Keratinocyte (primary cell): ENCODE data around the gene EVI5. TPM values are rescaled to one million over a fixed set of nuclear protein-coding genes. Genes with fewer than 3 reads are reported as not detected.

Experiments
- DNase-seq: peaks from one replicate; pipeline ENCODE4 v3.0.0-alpha.2; 2011; ENCODE audit warnings: low read depth, missing footprints, low spot score
- FAIRE-seq: peaks from 2 replicates; lab custom pipeline; 2011; peaks lifted over from hg19 to GRCh38; lab: Jason Lieb, UNC
- H2AFZ ChIP-seq: 2 replicates; pipeline ENCODE4 v1.6.0; 2012; ENCODE audit warnings: low read length, control low read depth, inconsistent platforms; ENCODE audit not compliant: control insufficient read depth
- H3K27ac ChIP-seq: 2 replicates; pipeline ENCODE4 v1.5.1; 2011; ENCODE audit warnings: low read length; ENCODE audit not compliant: control insufficient read depth, insufficient read depth
- H3K27me3 ChIP-seq: 3 replicates; pipeline ENCODE4 v1.6.0; 2011; ENCODE audit warnings: low read length; ENCODE audit not compliant: control insufficient read depth, insufficient read depth; ENCODE audit errors: extremely low read depth
- H3K36me3 ChIP-seq, 2 experiments: 2 replicates in 1 of 2; 3 replicates in 1 of 2; pipeline ENCODE4 v1.5.1; 2011; ENCODE audit warnings: low read length in 2 of 2, mild to moderate bottlenecking in 1 of 2; ENCODE audit not compliant: control insufficient read depth in 2 of 2, insufficient read depth in 2 of 2; ENCODE audit errors: extremely low read depth in 1 of 2
- H3K4me1 ChIP-seq: 3 replicates; pipeline ENCODE4 v1.5.1; 2011; ENCODE audit warnings: low read length; ENCODE audit not compliant: control insufficient read depth, insufficient read depth; ENCODE audit errors: extremely low read depth
- H3K4me2 ChIP-seq: 3 replicates; pipeline ENCODE4 v1.6.0; 2011; ENCODE audit warnings: low read depth, low read length; ENCODE audit not compliant: control insufficient read depth, insufficient read depth; ENCODE audit errors: extremely low read depth
- H3K4me3 ChIP-seq, 3 experiments: fragments of 200-600 bp in 1 of 3; sonication (generic) in 1 of 3; 2 replicates in 2 of 3; 3 replicates in 1 of 3; pipeline ENCODE4 v1.5.1; 2011 to 2016; ENCODE audit warnings: low read length in 3 of 3, mild to moderate bottlenecking in 3 of 3, control low read depth in 2 of 3, inconsistent platforms in 1 of 3, low read depth in 1 of 3, mixed read lengths in 1 of 3, mixed run types in 1 of 3, moderate library complexity in 1 of 3; ENCODE audit not compliant: control insufficient read depth in 2 of 3, insufficient read depth in 2 of 3; ENCODE audit errors: extremely low read depth in 1 of 3
- H3K79me2 ChIP-seq: 2 replicates; pipeline ENCODE4 v1.6.0; 2012; ENCODE audit warnings: low read length; ENCODE audit not compliant: control insufficient read depth, insufficient read depth
- H3K9ac ChIP-seq: 3 replicates; pipeline ENCODE4 v1.6.0; 2011; ENCODE audit warnings: low read length; ENCODE audit not compliant: control insufficient read depth, insufficient read depth; ENCODE audit errors: extremely low read depth
- H3K9me1 ChIP-seq: 3 replicates; pipeline ENCODE4 v1.6.0; 2011; ENCODE audit warnings: low read length; ENCODE audit not compliant: control insufficient read depth, insufficient read depth; ENCODE audit errors: extremely low read depth
- H3K9me3 ChIP-seq: 2 replicates; pipeline ENCODE4 v1.5.1; 2012; ENCODE audit warnings: low read depth, low read length; ENCODE audit not compliant: control insufficient read depth
- H4K20me1 ChIP-seq: 3 replicates; pipeline ENCODE4 v1.6.0; 2011; ENCODE audit warnings: low read length; ENCODE audit not compliant: control insufficient read depth, insufficient read depth; ENCODE audit errors: extremely low read depth
- EZH2 ChIP-seq: IDR thresholded peaks from one replicate; pipeline ENCODE4 v1.6.1; 2012; ENCODE audit warnings: inconsistent platforms, mild to moderate bottlenecking, low read length, moderate library complexity
- dilution Hi-C: fragments of 300-500 bp; cut with MboI; formaldehyde crosslinking; loops from one replicate; pipeline ENCODE4 v1.7.0; 2020; ENCODE audit warnings: low sequenced_read_pairs; ENCODE audit not compliant: extremely low pct_ligation_motif_present
- polyA plus RNA-seq, 5 experiments: library from polyadenylated mRNA; depleted of rRNA in 3 of 5; stranded (reverse) in 3 of 5; stranded (forward) in 1 of 5; unstranded in 1 of 5; fragments of >200 nt; gene quantifications; 1 replicate in 1 of 5; 2 replicates in 3 of 5; 3 replicates in 1 of 5; pipeline versions ENCODE4 v1.2.1 to v1.2.3, GENCODE V29; 2011 to 2012; ENCODE audit warnings: missing spikeins in 2 of 5, low read depth in 1 of 5, low replicate concordance in 1 of 5
- TF ChIP-seq, protein P1 (sequence below), 3 experiments: IDR thresholded peaks in 1 of 3; conservative IDR thresholded peaks in 1 of 3; optimal IDR thresholded peaks in 1 of 3; 2 replicates in 2 of 3; 3 replicates in 1 of 3; pipeline versions ENCODE3 to v1.5.1; 2011; ENCODE audit warnings: low read length in 3 of 3, mild to moderate bottlenecking in 3 of 3, moderate library complexity in 2 of 3, control low read depth in 1 of 3, inconsistent platforms in 1 of 3; ENCODE audit not compliant: insufficient read depth in 2 of 3; ENCODE audit errors: extremely low read depth in 1 of 3

Gene EVI5
- polyA plus RNA-seq, 1 donor (not counting 4 experiments of a cell fraction or from before 2014, with no cell fraction given), result 23.2 TPM

DNA sequence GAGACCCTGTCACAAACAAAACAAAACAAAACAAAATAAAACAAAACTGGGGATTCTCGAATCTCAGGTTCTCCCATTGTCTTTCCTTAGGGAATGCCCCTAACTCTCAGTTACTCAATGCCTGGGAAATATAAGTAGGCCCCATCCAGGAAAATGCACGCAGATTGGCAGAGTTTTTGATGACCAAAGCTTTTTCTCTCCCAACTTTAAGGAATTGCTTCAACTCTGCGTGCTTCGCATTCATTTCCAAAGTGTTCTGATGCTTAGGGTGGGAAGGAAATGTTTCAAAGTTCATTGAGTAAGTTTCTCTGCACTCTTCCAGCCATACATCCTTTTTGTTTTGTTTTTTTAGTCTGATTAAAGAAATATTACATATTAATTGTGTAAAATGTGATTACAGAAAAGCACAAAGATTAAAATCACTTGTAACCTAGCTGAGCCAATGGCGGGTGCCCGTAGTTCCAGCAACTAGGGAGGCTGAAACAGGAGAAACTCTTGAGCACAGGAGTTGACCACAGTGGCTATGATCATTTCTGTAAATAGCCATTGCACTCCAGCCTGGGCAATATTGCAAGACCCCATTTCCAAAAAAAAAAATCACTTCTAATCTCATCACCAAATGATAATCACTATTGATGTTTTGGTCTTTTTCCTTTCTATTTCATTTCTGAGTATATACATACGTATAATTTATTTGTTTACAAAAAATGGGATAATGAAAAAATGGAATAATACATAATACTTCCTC, 18.4 kb upstream of the EVI5 start:
- H3K4me3 ChIP-seq, result no peak overlapping the region
- dilution Hi-C loops, result no loop called here
- H3K4me1 ChIP-seq, result peaks cover 18% of the 10 kb centered on the region
- no peaks in the 10 kb centered on the region for H3K36me3 ChIP-seq
- no peak overlapping the region for H3K9ac ChIP-seq
- H3K4me2 ChIP-seq, result no peak overlapping the region
- H3K9me1 ChIP-seq, result no peaks in the 10 kb centered on the region
- no peak for FAIRE-seq
- no peak overlapping the region for H2AFZ ChIP-seq
- no peaks in the 10 kb centered on the region for H3K9me3 ChIP-seq
- DNase-seq, result no peak
- no peaks in the 10 kb centered on the region for H3K27me3 ChIP-seq
- H3K79me2 ChIP-seq, result no peaks in the 10 kb centered on the region
- TF ChIP-seq, protein P1, sequence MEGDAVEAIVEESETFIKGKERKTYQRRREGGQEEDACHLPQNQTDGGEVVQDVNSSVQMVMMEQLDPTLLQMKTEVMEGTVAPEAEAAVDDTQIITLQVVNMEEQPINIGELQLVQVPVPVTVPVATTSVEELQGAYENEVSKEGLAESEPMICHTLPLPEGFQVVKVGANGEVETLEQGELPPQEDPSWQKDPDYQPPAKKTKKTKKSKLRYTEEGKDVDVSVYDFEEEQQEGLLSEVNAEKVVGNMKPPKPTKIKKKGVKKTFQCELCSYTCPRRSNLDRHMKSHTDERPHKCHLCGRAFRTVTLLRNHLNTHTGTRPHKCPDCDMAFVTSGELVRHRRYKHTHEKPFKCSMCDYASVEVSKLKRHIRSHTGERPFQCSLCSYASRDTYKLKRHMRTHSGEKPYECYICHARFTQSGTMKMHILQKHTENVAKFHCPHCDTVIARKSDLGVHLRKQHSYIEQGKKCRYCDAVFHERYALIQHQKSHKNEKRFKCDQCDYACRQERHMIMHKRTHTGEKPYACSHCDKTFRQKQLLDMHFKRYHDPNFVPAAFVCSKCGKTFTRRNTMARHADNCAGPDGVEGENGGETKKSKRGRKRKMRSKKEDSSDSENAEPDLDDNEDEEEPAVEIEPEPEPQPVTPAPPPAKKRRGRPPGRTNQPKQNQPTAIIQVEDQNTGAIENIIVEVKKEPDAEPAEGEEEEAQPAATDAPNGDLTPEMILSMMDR (optimal IDR thresholded peaks at IDR 0.05 in 1 of 3, IDR thresholded peaks at IDR 0.05 in 1 of 3, conservative IDR thresholded peaks at IDR 0.05 in 1 of 3; ENCODE audit: extremely low read depth in 1 of 3, insufficient read depth in 2 of 3, low read length in 3 of 3), result no peak
- no peak for TF ChIP-seq EZH2
- no peaks in the 10 kb centered on the region for H4K20me1 ChIP-seq
- H3K27ac ChIP-seq, result no peak overlapping the region

DNA sequence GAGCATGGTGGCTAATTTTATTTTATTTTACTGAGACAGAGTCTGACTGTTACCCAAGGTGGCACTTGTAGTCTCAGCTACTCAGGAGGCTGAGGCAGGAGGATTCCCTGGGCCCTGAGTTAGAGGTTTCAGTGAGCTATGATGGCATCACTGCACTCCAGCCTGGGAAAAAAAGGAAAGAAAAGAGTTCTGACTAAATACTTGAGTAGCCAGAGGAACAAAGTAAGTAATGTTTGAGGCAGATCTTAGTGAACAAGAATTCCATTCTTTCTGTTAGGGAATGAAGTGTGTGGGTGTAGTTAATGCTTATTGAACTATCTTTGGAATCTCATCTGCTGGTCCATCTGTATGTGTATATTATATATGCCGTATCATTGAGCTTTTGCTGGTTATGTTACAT, 13.1 kb upstream of the EVI5 start:
- dilution Hi-C loops, result no loop called here
- FAIRE-seq (no peak), DNase-seq (no peak)
- H3K79me2 ChIP-seq, result no peaks in the 10 kb centered on the region
- H3K9me1 ChIP-seq, result no peaks in the 10 kb centered on the region
- no peaks in the 10 kb centered on the region for H3K4me1 ChIP-seq
- no peaks in the 10 kb centered on the region for H3K36me3 ChIP-seq
- no peaks in the 10 kb centered on the region for H3K9me3 ChIP-seq
- no peaks in the 10 kb centered on the region for H4K20me1 ChIP-seq
- H3K27me3 ChIP-seq, result no peaks in the 10 kb centered on the region
- no peak overlapping the region for H3K9ac ChIP-seq
- H3K4me3 ChIP-seq, result no peak overlapping the region
- no peak for TF ChIP-seq EZH2
- TF ChIP-seq, protein P1 (optimal IDR thresholded peaks at IDR 0.05 in 1 of 3, IDR thresholded peaks at IDR 0.05 in 1 of 3, conservative IDR thresholded peaks at IDR 0.05 in 1 of 3; ENCODE audit: extremely low read depth in 1 of 3, insufficient read depth in 2 of 3, low read length in 3 of 3), result no peak
- H3K4me2 ChIP-seq, result no peak overlapping the region
- H3K27ac ChIP-seq, result no peak overlapping the region
- H2AFZ ChIP-seq, result no peak overlapping the region
